ENCODE results near the gene CD24. TPM values are rescaled to one million over a fixed set of nuclear protein-coding genes. Genes with fewer than 3 reads are reported as not detected.
"Not testable (repeated sequence)": the region's sequence is repeated elsewhere in the genome, so short reads cannot be mapped to it uniquely, and the experiment has no call there.

CD24 gene
- total and polyA plus RNA-seq, 10 of the 15 experiments (the other 5 are each of a cell fraction or from before 2014, with no cell fraction given), result 0.19 to 21.2 (median 9.0) TPM

GRCh38 chr6:106989737-106990136 lies 15.2 kb upstream of the CD24 start:
- H4K20me1 ChIP-seq (ENCODE audit: control insufficient read depth, insufficient read depth); intact Hi-C loops (cut with micrococcal nuclease; ENCODE audit: unreplicated experiment); H3K27me3 ChIP-seq (replicated peaks in 1 of 2; ENCODE audit: control insufficient read depth in 2 of 2, insufficient read depth in 2 of 2, low read length in 1 of 2); H3K4me1 ChIP-seq (ENCODE audit: control insufficient read depth, insufficient read depth, low read length); POLR2A ChIA-PET; H3K9ac ChIP-seq (ENCODE audit: control insufficient read depth, insufficient read depth, low read length); BruUV-seq (replicated peaks); H3K27ac ChIP-seq (ENCODE audit: control insufficient read depth, insufficient read depth); H3K4me3 ChIP-seq; FAIRE-seq; H3K36me3 ChIP-seq (ENCODE audit: control insufficient read depth in 2 of 2, insufficient read depth in 2 of 2, low read length in 1 of 2); RAD21 ChIA-PET (ENCODE audit: unreplicated experiment); DNase-seq (ENCODE audit: low read depth, low spot score); H3K4me2 ChIP-seq (ENCODE audit: control insufficient read depth, insufficient read depth); H3K9me3 ChIP-seq (replicated peaks; ENCODE audit: control insufficient read depth, insufficient read depth, low read length); H2AFZ ChIP-seq (ENCODE audit: control insufficient read depth, low read depth, low read length); H3K79me2 ChIP-seq (ENCODE audit: control insufficient read depth, insufficient read depth, low read length); ATAC-seq: not testable (repeated sequence)
- 36% methylated on average over 3 of the region's 3 CpGs for WGBS (ENCODE audit: insufficient coverage, insufficient replicate concordance, low lambda C conversion rate, missing lambda C conversion rate)
- ChIA-PET CTCF (interaction anchor here (1.1 to 2.4 kb wide), 4 partner anchors 7 to 653 kb away, joined by 3 to 8 read pairs (median 6); no protein-coding TSS in a partner anchor), SMC1A (ENCODE audit: uncharacterized antibody, unreplicated experiment) (interaction anchor here (0.6 kb wide), 1 partner anchor 12 kb away, joined by 3 read pairs; no protein-coding TSS in a partner anchor)
- in situ Hi-C loops (cut with MboI), result loop anchor here (10.0 kb wide), 1 partner anchor 655 kb away; no protein-coding TSS in a partner anchor

- Histone ChIP-seq H3K27me3 (replicated peaks in 1 of 2; ENCODE audit: control insufficient read depth in 2 of 2, insufficient read depth in 2 of 2, low read length in 1 of 2) (no peaks in the 10 kb centered on the region), H3K27ac (ENCODE audit: control insufficient read depth, insufficient read depth) (no peak overlapping the region), H3K9ac (ENCODE audit: control insufficient read depth, insufficient read depth, low read length) (no peak overlapping the region), H3K79me2 (ENCODE audit: control insufficient read depth, insufficient read depth, low read length) (no peaks in the 10 kb centered on the region), H4K20me1 (ENCODE audit: control insufficient read depth, insufficient read depth) (no peaks in the 10 kb centered on the region), H3K4me2 (ENCODE audit: control insufficient read depth, insufficient read depth) (no peak overlapping the region), H3K4me3 (no peak overlapping the region), H2AFZ (ENCODE audit: control insufficient read depth, low read depth, low read length) (no peak overlapping the region), H3K4me1 (ENCODE audit: control insufficient read depth, insufficient read depth, low read length) (no peaks in the 10 kb centered on the region), H3K36me3 (ENCODE audit: control insufficient read depth in 2 of 2, insufficient read depth in 2 of 2, low read length in 1 of 2) (no peaks in the 10 kb centered on the region), H3K9me3 (replicated peaks; ENCODE audit: control insufficient read depth, insufficient read depth, low read length) (no peaks in the 10 kb centered on the region)
- ChIA-PET CTCF (interaction anchor here (1.7 kb wide), 1 partner anchor 9 kb away, joined by 8 read pairs; no protein-coding TSS in a partner anchor), RAD21 (ENCODE audit: unreplicated experiment) (no interaction called here), SMC1A (ENCODE audit: uncharacterized antibody, unreplicated experiment) (interaction anchor here (0.7 kb wide), 1 partner anchor 542 kb away, joined by 3 read pairs; no protein-coding TSS in a partner anchor), POLR2A (no interaction called here)
- ATAC-seq, result no peak
- FAIRE-seq, result no peak
- BruUV-seq (replicated peaks), result no TSS peak
- no peak for DNase-seq (ENCODE audit: low read depth, low spot score)
- in situ Hi-C loops (cut with MboI), result loop anchor here (10.0 kb wide), 1 partner anchor 654 kb away; no protein-coding TSS in a partner anchor
- WGBS (ENCODE audit: insufficient coverage, insufficient replicate concordance, low lambda C conversion rate, missing lambda C conversion rate), result 30% methylated on average over 3 of the region's 3 CpGs
- intact Hi-C loops (cut with micrococcal nuclease; ENCODE audit: unreplicated experiment), result no loop called here
- TF ChIP-seq, protein P1, sequence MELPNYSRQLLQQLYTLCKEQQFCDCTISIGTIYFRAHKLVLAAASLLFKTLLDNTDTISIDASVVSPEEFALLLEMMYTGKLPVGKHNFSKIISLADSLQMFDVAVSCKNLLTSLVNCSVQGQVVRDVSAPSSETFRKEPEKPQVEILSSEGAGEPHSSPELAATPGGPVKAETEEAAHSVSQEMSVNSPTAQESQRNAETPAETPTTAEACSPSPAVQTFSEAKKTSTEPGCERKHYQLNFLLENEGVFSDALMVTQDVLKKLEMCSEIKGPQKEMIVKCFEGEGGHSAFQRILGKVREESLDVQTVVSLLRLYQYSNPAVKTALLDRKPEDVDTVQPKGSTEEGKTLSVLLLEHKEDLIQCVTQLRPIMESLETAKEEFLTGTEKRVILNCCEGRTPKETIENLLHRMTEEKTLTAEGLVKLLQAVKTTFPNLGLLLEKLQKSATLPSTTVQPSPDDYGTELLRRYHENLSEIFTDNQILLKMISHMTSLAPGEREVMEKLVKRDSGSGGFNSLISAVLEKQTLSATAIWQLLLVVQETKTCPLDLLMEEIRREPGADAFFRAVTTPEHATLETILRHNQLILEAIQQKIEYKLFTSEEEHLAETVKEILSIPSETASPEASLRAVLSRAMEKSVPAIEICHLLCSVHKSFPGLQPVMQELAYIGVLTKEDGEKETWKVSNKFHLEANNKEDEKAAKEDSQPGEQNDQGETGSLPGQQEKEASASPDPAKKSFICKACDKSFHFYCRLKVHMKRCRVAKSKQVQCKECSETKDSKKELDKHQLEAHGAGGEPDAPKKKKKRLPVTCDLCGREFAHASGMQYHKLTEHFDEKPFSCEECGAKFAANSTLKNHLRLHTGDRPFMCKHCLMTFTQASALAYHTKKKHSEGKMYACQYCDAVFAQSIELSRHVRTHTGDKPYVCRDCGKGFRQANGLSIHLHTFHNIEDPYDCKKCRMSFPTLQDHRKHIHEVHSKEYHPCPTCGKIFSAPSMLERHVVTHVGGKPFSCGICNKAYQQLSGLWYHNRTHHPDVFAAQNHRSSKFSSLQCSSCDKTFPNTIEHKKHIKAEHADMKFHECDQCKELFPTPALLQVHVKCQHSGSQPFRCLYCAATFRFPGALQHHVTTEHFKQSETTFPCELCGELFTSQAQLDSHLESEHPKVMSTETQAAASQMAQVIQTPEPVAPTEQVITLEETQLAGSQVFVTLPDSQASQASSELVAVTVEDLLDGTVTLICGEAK (IDR thresholded peaks at IDR 0.05; ENCODE audit: borderline replicate concordance), result no peak
- no peak for TF ChIP-seq GABPA (IDR thresholded peaks at IDR 0.05; ENCODE audit: low read depth)
- no peak for TF ChIP-seq CBX5 (IDR thresholded peaks at IDR 0.05; ENCODE audit: low read depth)
- no peak for TF ChIP-seq ETV6 (conservative IDR thresholded peaks at IDR 0.05 in 1 of 2, IDR thresholded peaks at IDR 0.05 in 1 of 2; ENCODE audit: borderline replicate concordance in 1 of 2, low read depth in 1 of 2)
- no peak for TF ChIP-seq JUNB (IDR thresholded peaks at IDR 0.05)
- TF ChIP-seq, protein P2, sequence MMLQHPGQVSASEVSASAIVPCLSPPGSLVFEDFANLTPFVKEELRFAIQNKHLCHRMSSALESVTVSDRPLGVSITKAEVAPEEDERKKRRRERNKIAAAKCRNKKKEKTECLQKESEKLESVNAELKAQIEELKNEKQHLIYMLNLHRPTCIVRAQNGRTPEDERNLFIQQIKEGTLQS (IDR thresholded peaks at IDR 0.05; ENCODE audit: borderline replicate concordance, extremely low read depth, low read depth, low read length), result no peak
- no peak for TF ChIP-seq MTA2 (IDR thresholded peaks at IDR 0.05; ENCODE audit: low read depth)
- TF ChIP-seq, protein P3, sequence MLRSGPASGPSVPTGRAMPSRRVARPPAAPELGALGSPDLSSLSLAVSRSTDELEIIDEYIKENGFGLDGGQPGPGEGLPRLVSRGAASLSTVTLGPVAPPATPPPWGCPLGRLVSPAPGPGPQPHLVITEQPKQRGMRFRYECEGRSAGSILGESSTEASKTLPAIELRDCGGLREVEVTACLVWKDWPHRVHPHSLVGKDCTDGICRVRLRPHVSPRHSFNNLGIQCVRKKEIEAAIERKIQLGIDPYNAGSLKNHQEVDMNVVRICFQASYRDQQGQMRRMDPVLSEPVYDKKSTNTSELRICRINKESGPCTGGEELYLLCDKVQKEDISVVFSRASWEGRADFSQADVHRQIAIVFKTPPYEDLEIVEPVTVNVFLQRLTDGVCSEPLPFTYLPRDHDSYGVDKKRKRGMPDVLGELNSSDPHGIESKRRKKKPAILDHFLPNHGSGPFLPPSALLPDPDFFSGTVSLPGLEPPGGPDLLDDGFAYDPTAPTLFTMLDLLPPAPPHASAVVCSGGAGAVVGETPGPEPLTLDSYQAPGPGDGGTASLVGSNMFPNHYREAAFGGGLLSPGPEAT (IDR thresholded peaks at IDR 0.05; ENCODE audit: low read depth), result no peak
- no peak for TF ChIP-seq ZNF207 (IDR thresholded peaks at IDR 0.05; ENCODE audit: borderline replicate concordance)
- TF ChIP-seq HDAC2 (IDR thresholded peaks at IDR 0.05), result no peak
- TF ChIP-seq NR2C2 (IDR thresholded peaks at IDR 0.05; ENCODE audit: borderline replicate concordance, control insufficient read depth, insufficient read length, low read depth), result no peak
Measured at GRCh38 chr6:106988664-106989063, 14.1 kb upstream of the CD24 start.
